GM11168 (cell line): ENCODE results near the gene STAB1.

Experiments used
- in situ Hi-C: fragments of 300-500 bp; cut with MboI; formaldehyde crosslinking; loops from one replicate; pipeline ENCODE4 v1.12.0; 2022; ENCODE audit warnings: low sequenced_read_pairs; ENCODE audit not compliant: unreplicated experiment

The STAB1 gene

DNA sequence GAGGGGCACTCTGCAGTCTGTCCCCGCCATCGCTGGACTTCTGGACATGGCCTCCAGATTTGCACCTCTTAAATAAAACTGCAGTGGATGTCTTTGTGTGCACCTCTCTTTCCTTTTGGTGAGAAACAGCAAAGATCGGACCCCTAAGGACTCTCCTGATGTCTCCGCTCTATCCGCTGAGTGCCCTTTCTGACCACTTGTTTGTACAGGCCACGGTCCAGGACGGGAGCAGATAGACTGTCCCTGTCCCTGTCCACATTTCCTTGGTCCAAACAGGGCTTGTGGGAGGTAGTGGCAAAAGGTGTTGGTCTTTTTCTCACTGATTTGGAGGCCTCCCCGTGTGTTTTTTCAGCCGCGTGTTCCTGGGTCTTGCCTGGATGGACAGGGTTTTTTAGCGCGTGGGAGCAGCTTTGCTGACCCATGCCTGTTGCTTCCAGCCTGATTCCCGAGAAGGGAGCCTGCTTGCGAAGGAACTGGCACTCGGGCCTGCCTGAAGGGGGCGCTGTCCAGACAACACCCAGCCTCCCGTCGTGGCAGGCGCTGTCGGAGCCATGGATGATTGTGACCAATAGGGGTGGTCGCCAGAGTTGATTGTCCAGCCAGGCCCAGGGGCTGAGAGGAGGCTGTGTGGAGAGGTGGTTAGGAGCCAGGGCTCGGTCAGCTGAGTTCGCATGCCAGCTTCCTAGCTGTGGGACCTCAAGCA is 13.2 kb upstream of the STAB1 start:
- in situ Hi-C loops: no loop called here

DNA sequence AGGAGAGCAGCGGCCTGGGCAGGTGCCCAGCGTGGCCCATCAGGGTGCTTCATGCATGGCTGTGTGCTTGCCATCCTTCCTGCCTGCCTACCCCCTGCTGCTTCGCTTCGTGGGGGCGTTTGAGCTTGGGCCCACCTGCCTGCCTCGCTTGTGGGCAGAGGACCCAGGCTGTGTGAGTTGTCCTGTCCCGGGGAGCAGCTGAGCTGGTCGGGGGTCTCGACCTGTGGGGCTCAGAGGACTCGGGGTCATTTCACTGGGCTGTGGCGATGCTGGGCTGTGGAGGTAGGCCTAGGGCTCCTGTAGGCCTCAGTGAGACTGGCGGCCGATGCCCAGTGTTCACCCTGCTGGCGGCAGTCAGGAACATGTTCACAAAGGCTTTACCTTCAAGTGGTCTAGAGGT is 12.1 kb upstream of the STAB1 start:
- in situ Hi-C loops: no loop called here

DNA sequence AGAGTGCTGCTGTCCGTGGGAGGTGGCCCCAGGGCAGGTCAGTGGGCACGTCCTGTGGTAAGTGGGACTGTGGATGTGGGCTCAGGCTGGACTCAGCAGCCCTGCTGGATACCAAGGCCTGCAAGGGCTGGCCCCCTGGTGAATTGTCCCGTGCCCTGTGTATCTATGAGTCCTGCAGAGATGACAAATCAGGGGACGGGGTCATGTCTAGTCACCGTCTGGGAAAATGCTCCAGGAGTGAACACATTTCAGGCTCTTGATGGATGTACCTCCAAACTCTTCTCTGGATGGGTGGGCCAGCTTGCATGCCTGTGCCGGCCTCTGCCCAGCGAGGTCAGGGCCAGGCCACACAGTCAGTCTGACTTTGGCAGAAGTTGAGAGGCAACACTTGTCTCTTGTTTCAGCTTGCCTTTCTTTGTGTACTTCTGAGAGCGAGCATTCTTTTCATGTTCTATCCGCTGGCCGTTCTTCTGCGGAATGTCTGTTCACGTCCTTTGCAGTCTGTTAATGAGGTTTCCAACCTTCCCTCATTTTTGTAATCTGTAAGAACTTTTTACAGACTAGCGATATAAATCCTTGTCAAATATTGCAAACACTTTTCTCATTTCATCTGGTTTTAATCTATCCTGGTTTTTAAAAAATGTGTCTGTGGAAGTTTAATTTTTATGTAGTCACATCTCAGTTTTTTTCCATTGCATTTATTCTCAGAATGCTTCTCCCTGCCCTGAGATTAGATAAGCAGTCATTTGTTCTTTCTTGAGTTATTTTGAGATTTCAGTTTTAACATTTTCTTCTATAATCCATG is 11.4 kb upstream of the STAB1 start:
- in situ Hi-C loops: no loop called here

DNA sequence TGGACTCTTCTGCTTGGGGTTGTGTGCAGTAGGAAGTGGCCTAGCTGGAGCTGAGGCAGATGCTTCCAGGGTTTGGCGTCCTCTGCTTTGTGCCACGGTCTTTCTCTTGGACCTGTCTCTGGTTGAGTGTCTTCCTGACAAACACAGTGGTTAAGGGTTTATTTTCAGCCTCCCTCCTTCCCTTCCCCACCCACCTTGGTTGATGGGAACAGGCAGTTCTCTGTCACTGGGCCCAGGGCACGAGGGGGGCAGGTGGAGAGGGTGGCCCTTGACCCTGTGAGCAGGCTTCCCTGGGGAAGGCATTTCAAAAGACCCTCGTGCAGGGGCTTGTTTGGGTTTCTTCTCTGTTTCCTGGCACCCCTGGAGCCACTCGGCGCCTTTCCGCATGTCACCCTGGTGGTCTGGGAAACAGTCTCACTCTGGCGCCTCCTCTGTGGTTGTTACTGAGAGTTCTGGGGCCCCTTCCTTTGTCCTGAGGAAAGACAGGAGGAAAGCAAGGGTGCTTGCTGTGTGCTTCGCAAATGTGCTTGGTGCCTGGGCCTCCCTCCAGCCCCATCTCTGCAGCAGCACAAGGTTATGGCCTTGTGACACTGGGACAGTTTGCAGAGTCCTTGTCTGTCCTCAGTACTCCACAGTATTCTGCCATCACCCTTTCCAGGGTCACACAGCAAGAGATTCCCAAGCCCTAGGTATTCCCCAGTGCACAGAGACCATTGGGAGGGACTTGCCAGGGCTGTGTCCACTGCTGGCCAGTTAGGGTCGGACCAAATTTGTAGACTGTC is 10.3 kb upstream of the STAB1 start:
- in situ Hi-C loops: no loop called here

DNA sequence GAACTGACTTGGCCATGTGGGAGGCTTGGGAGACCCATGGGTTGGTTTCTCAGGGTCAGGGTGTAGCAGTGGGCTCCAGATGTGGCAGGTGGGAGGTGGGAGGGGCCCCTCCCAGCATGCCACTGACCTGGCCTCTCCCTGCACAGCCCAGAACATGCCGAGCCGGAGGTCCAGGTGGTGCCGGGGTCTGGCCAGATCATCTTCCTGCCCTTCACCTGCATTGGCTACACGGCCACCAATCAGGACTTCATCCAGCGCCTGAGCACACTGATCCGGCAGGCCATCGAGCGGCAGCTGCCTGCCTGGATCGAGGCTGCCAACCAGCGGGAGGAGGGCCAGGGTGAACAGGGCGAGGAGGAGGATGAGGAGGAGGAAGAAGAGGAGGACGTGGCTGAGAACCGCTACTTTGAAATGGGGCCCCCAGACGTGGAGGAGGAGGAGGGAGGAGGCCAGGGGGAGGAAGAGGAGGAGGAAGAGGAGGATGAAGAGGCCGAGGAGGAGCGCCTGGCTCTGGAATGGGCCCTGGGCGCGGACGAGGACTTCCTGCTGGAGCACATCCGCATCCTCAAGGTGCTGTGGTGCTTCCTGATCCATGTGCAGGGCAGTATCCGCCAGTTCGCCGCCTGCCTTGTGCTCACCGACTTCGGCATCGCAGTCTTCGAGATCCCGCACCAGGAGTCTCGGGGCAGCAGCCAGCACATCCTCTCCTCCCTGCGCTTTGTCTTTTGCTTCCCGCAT is 7.9 kb upstream of the STAB1 start:
- in situ Hi-C loops: no loop called here

DNA sequence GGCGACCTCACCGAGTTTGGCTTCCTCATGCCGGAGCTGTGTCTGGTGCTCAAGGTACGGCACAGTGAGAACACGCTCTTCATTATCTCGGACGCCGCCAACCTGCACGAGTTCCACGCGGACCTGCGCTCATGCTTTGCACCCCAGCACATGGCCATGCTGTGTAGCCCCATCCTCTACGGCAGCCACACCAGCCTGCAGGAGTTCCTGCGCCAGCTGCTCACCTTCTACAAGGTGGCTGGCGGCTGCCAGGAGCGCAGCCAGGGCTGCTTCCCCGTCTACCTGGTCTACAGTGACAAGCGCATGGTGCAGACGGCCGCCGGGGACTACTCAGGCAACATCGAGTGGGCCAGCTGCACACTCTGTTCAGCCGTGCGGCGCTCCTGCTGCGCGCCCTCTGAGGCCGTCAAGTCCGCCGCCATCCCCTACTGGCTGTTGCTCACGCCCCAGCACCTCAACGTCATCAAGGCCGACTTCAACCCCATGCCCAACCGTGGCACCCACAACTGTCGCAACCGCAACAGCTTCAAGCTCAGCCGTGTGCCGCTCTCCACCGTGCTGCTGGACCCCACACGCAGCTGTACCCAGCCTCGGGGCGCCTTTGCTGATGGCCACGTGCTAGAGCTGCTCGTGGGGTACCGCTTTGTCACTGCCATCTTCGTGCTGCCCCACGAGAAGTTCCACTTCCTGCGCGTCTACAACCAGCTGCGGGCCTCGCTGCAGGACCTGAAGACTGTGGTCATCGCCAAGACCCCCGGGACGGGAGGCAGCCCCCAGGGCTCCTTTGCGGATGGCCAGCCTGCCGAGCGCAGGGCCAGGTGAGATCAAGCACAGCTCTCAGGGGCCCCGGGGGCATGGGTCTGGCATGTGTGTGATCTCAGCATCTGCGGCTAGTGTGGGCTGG is 7.1 kb upstream of the STAB1 start:
- in situ Hi-C loops: no loop called here

DNA sequence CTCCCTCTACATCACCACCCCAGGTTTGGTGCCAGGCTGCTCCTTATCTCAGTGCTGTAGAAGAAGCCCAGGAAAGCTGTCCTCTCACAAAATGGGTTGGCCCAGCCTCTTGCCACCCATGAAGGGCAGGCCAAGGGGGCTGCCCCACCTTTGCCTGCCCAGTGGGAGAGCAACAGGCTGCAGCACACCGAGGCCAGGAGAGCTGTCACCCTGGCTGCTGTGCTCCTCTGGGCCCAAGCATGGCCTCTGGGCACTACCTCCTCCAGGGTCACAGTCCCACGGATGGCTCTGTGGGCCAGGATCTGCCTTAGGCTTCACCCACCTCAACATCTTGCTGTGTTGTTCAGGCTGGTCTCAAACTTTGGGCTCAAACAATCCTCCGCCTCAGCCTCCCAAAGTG is 6.4 kb upstream of the STAB1 start:
- in situ Hi-C loops: no loop called here

DNA sequence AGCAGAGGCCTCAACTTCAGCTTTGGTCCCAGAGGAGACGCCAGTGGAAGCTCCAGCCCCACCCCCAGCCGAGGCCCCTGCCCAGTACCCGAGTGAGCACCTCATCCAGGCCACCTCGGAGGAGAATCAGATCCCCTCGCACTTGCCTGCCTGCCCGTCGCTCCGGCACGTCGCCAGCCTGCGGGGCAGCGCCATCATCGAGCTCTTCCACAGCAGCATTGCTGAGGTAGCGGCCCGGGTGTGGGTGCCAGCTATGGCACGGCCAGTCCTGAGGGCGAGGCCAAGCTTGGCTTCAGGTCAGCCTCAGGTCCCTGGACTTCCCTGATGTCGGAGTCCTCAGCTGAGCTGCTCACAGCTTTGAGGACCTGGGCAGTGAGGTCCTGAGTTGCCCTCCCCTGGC is 5.7 kb upstream of the STAB1 start:
- in situ Hi-C loops: no loop called here

DNA sequence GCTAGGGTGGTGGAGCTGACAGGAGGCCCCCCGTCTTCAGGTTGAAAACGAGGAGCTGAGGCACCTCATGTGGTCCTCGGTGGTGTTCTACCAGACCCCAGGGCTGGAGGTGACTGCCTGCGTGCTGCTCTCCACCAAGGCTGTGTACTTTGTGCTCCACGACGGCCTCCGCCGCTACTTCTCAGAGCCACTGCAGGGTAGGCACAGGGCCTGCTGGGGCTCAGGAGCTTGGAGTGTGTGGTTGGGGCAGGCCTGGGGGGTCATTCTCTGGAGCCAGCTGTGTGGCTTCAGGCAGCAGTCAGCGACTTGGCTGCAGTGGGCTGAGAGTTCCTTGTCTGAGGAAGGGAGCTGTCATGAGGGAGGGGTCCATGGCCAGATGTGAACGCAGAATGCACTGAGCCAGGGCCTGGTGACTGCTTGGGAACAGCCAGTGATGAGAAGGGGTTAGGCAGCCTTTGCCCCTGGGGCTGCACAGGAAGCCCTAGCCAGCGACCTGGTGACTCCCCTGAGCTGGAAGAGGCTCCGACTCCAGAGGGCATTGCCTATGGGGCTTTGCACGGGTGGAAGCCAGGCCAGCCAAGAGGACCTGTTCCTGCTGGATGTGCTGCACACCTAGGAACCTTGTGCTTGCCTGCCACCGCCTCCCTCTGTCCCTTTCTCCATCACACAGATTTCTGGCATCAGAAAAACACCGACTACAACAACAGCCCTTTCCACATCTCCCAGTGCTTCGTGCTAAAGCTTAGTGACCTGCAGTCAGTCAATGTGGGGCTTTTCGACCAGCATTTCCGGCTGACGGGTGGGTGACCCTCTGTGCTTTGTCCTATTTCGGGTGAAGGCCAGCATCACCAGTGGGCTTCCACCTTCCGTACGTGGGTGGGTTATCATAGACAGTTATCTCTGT is 4.9 kb upstream of the STAB1 start:
- in situ Hi-C loops: no loop called here

DNA sequence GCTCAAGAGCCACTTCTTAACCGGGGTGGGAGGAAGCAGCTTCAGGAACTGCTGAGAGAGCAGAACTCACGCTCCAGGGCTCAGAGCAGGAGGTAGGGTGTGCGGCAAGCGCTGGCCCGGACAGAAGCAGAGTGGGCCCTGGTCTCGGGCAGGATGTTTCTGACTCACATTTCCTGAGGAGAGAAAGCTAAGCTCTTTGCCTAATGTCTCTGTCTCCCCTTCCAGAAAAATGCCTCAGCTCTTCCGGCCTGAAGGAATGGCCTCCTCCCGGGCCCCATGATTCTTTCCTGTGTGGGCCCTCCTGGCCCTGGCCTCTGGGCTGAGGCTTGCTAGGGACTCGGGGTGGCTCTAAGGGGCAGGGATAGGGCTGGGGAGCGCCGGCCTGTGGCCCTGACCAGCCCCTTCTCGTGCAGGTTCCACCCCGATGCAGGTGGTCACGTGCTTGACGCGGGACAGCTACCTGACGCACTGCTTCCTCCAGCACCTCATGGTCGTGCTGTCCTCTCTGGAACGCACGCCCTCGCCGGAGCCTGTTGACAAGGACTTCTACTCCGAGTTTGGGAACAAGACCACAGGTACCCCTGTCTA is 4.1 kb upstream of the STAB1 start:
- in situ Hi-C loops: no loop called here

DNA sequence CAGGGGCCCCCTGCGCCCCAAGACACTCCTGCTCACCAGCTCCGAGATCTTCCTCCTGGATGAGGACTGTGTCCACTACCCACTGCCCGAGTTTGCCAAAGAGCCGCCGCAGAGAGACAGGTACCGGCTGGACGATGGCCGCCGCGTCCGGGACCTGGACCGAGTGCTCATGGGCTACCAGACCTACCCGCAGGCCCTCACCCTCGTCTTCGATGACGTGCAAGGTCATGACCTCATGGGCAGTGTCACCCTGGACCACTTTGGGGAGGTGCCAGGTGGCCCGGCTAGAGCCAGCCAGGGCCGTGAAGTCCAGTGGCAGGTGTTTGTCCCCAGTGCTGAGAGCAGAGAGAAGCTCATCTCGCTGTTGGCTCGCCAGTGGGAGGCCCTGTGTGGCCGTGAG is 3.1 kb upstream of the STAB1 start:
- in situ Hi-C loops: no loop called here

DNA sequence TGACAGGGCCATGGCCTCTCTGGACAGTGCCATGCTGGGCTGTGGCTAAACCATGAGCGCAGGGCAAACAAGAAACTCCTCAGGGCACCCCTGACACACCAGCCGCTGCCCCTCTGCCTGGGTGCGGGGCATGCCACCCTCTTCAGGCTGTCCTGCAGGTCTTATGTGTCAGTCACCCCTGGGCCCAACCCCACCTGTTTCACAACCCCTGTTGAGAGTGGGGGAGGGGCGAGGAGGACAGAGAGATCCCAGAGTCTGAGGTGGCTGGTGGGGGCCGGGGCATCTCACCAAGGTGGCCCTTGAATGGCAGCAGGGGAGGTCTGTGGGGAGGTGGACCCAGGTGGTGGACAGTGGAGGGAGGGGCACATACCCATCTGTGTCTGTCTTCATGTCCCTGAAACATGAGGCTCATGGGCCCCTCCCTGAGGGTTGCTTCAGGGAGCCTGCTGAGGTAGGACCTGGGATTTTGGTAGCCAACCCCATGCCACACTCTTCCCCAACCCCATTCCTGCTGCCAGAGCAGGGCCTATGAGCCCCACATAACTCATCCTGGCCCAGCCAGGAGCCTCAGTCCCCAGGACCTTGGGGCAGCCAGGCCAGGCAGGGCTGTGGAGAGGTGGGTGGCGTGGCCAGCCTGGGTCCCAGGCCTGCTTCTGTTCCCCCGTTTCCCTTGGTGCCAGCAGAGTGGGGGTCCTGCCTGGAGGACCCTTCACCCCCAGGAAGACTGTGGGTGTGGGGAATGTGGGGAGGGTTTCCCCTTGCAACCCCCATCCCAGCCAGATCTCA is 1.7 kb upstream of the STAB1 start:
- in situ Hi-C loops: no loop called here

DNA sequence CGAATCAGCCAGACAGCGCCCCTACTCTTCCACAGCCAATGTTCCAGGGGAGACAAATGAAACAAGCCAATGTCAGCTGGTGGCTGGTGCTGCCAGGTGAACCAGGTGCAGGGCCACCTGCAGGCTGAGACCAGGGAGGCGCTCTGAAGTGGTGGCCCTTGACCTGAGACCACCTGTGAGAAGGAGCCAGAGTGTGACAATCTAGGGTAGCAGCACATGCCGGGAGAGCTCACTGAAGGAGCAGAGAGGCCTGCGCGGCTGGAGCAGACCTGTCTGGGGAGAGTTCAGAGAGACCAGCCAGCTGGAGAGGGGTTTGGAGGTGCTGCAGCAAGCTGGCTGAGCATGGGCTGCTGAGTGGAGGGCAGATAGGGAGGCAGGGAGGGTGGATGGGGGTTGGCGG is 693 bp upstream of the STAB1 start:
- in situ Hi-C loops: no loop called here

DNA sequence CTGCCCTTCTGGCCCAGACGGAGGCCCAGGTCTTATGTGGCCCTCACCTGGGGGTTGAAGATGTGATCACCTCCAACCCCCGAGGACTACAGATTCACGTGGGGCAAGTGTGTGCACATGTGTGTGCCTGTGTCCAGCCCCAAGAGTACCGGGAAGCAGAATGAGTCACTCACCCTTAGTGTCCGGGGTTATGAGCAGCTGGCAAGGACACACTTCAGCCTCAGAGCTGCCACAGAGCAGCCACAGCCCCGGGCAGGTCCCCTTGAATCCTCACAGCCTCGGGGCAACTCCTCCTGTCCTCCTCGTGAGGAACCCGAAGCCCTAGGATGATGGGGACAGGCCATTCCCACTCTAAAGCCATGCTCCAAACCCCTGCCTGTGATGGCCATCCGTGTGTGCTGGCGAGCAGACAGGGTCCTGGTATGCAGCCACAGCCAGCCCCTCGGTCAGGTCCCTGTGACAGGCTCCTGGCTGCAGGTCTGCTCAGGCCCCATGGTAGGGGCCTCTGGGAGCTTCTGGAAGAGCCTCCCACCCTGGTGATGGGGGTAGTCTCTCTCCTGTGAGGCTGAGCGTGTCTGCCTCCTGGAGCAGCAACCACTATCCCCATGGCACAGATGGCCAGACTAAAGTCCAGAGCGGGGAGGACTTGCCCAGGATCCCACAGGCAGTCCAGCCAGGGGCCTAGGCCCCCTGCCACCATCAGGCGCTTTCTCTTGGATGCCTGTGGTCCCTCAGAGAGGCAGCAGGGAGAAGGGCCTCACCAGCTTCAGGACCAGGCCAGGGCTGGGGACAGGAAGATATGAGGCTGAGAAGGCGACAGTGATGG is 852 bp downstream of the STAB1 start:
- in situ Hi-C loops: no loop called here

DNA sequence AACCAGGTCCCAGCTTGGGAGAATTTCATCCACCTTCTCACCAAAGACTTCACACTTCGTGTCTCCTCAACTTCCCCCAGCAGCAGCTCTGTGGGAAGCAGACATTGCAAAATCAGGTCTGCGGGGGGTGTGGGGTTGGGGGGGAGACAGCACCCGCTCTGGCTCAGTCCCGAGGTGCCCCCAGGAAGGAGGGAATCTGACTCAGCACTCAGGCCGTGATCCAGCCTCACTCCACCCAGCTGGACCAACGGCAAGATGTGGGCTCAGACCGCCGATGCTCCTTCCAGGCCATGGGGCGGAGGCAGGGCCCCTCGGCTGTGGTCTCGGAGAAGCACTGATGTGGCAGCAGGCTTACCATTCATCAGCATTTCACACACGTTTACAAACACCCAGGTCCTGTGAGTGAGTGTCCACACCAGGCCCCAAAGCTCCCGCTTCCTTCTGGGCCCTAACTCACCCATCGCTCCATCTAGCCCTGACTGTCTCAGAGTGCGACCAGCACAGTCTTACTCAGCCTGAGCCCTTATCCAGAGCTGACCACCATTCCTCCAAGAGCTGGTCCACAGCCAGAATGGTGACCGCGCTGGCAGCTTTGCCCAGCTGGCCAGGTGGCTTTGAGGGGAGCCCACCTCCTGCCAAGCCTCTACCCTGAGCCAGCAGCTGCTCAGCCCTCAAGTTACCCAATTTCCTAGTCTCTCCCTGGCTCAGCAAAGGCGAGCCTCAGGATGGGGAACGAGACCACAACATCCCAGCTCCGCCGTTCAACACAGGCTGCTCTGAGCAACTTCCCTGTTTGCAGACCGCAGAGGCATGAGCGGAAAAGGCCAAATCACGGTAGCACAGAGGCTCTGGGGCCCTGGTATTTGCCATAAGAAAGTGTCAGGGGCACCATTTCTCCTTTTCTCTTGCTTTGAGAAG is 3.3 kb downstream of the STAB1 start:
- in situ Hi-C loops: no loop called here

DNA sequence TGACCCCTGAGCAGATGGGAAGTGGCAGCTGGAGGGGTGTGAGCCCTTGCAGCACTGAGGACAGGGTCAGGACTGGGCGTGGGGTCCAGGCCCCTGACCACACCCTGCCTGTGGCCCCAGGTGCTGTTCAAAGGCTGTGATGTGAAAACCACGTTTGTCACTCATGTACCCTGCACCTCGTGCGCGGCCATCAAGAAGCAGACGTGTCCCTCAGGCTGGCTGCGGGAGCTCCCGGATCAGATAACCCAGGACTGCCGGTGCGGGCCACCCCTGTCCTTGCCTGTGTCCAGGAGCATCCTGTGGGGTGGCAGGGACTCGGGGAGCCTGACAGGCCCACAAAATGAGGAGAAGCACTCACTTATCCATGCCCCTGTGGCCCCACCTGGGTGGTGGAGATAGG is 5.9 kb downstream of the STAB1 start:
- in situ Hi-C loops: no loop called here
